Activated naive CD8-positive, alpha-beta T cell (primary cell): ENCODE measurements around the gene F7.

ENCODE experiments used
- H3K27ac Mint-ChIP-seq: one replicate; pipeline ENCODE4 v1.8.0; 2021; ENCODE audit warnings: mixed read lengths
- H3K27me3 Mint-ChIP-seq: one replicate; pipeline ENCODE4 v1.8.0; 2021; ENCODE audit warnings: mixed read lengths
- H3K36me3 Mint-ChIP-seq: one replicate; pipeline ENCODE4 v1.8.0; 2021; ENCODE audit warnings: mixed read lengths
- H3K4me1 Mint-ChIP-seq: one replicate; pipeline ENCODE4 v1.8.0; 2021; ENCODE audit warnings: low read depth, mixed read lengths
- H3K4me3 Mint-ChIP-seq: one replicate; pipeline ENCODE4 v1.8.0; 2021; ENCODE audit warnings: mild to moderate bottlenecking, mixed read lengths
- H3K9me3 Mint-ChIP-seq: one replicate; pipeline ENCODE4 v1.8.0; 2021; ENCODE audit warnings: low read depth, mixed read lengths

F7 gene

GRCh38 chr13:113088691-113089020 is 16.9 kb upstream of the F7 start:
- Mint-ChIP-seq H3K36me3 (no peaks in the 10 kb centered on the region), H3K27me3 (no peaks in the 10 kb centered on the region), H3K4me1 (no peaks in the 10 kb centered on the region), H3K9me3 (no peaks in the 10 kb centered on the region), H3K4me3 (no peak overlapping the region), H3K27ac (no peak overlapping the region)

GRCh38 chr13:113089693-113090414 is 15.7 kb upstream of the F7 start:
- Mint-ChIP-seq H3K36me3 (no peaks in the 10 kb centered on the region), H3K27me3 (no peaks in the 10 kb centered on the region), H3K9me3 (no peaks in the 10 kb centered on the region), H3K4me3 (no peak overlapping the region), H3K27ac (no peak overlapping the region), H3K4me1 (no peaks in the 10 kb centered on the region)

GRCh38 chr13:113090415-113090770 is 15.2 kb upstream of the F7 start:
- Mint-ChIP-seq H3K27ac (no peak overlapping the region), H3K9me3 (no peaks in the 10 kb centered on the region), H3K36me3 (no peaks in the 10 kb centered on the region), H3K4me3 (no peak overlapping the region), H3K27me3 (no peaks in the 10 kb centered on the region), H3K4me1 (no peaks in the 10 kb centered on the region)

GRCh38 chr13:113090806-113091205 is 14.8 kb upstream of the F7 start:
- Mint-ChIP-seq H3K27me3 (no peaks in the 10 kb centered on the region), H3K9me3 (no peaks in the 10 kb centered on the region), H3K4me1 (no peaks in the 10 kb centered on the region), H3K4me3 (no peak overlapping the region), H3K36me3 (no peaks in the 10 kb centered on the region), H3K27ac (no peak overlapping the region)

DNA sequence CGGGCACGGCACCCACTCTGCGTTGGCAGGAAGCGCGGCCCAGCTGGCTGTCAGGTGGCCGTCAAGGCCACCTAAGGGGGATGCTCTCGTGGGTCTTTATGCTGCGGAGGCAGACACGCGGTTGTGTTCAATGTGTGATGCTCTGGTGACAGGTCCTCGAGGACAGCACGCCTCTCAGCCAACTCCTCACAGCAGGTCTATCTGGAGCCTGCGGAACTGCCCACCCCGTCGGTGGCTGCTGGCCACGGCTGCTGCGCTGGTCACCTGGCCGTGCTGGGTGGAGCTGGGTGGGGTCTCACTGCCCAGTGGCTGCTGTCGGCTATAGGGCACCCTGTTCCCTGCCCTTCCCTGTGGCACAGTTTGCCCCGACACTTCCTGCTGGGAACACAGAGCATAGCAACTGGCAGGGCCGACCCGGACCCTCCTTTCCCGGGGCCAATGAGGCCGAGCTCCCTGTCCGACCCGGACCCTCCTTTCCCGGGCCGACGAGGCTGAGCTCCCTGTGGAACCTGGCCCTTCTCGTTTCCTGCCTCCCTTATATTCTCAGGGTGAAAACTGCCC is 14.3 kb upstream of the F7 start:
- Mint-ChIP-seq H3K9me3 (no peaks in the 10 kb centered on the region), H3K36me3 (no peaks in the 10 kb centered on the region), H3K4me1 (no peaks in the 10 kb centered on the region), H3K4me3 (no peak overlapping the region), H3K27ac (no peak overlapping the region), H3K27me3 (no peaks in the 10 kb centered on the region)

DNA sequence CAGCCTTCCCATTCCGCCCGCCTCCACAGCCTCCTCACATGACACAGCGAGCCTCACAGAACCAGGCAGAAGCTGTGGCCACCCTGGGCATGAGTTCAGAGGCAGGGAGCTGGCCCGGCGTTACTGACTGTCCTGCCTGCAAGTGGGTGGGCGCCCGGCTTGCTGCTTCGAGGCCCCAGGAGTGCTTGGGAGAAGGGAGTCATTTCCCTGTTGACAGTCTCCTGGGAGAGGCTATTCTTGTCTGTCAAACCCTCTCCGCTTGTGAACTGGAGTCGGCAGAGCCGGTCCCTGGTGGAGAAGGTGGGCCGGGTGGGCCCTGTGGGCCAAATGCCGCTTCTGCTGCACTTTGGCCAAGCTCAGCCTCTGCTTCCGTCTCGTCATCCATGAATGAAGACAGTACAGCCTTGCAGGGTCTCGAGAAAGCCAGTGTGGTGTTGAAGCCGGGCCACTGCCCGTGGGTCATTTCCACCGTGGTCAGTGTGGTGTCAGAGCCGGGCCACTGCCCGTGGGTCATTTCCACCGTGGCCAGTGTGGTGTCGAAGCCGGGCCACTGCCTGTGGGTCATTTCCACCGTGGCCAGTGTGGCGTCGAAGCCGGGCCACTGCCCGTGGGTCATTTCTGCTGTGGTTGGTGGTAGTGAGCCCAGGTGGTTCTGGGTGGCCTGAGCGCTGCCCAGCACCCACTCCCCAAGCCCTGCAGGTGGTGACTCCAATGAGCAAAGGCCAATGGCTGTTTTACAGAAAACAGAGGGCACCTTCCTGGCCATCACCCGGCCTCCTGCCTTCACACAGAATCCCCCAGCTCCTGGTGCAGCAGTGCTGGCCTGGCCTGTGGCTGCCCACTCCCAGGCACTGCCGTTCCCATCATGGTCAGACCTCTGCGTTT is 13.5 kb upstream of the F7 start:
- no peaks in the 10 kb centered on the region for H3K4me1 Mint-ChIP-seq
- no peaks in the 10 kb centered on the region for H3K36me3 Mint-ChIP-seq
- H3K27ac Mint-ChIP-seq = no peak overlapping the region
- no peak overlapping the region for H3K4me3 Mint-ChIP-seq
- no peaks in the 10 kb centered on the region for H3K9me3 Mint-ChIP-seq
- no peaks in the 10 kb centered on the region for H3K27me3 Mint-ChIP-seq

DNA sequence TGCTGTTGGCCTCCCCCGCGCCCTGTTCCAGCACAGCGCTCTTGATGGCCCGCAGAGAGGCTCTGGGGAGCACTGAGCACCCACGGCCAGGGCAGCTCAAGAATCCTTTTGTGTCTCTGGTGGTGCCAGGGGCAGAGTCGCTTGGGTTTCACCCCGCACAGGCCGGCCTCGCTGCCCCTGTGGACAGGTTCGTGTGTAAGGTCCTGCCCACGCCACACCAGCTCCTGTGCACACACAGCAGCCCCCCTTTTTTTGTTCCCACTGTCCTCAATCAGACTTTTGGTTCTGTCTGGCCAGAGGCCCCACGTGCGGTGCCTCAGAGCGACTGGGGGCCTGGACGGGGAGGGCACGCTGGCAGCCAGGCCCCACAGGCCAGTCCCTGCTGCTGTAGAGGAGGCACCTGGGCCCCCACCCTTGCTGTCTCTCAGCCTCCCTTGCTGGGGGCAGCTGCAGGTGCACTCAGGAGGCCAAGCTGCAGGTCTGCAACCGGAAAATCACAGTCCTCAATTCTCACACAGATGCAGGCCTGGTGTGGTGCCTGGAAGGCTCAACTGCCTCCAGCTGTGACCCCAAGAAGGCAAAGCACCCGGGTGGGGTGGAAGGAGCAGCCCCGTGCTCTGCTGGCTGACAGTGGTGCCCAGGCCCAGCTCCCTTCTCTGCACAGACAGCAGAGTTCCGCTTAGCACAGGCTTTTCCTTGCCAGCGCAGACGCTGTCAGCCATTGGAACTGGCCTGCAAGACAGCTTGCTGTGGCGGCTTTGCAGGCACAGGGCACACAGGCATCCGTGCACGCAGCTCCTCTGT is 12.6 kb upstream of the F7 start:
- Mint-ChIP-seq H3K27ac (no peak overlapping the region), H3K27me3 (no peaks in the 10 kb centered on the region), H3K36me3 (no peaks in the 10 kb centered on the region), H3K9me3 (no peaks in the 10 kb centered on the region), H3K4me3 (no peak overlapping the region), H3K4me1 (no peaks in the 10 kb centered on the region)

GRCh38 chr13:113093580-113094409 is 11.8 kb upstream of the F7 start:
- Mint-ChIP-seq H3K36me3 (no peaks in the 10 kb centered on the region), H3K4me1 (no peaks in the 10 kb centered on the region), H3K27me3 (no peaks in the 10 kb centered on the region), H3K9me3 (no peaks in the 10 kb centered on the region), H3K27ac (no peak overlapping the region), H3K4me3 (no peak overlapping the region)

DNA sequence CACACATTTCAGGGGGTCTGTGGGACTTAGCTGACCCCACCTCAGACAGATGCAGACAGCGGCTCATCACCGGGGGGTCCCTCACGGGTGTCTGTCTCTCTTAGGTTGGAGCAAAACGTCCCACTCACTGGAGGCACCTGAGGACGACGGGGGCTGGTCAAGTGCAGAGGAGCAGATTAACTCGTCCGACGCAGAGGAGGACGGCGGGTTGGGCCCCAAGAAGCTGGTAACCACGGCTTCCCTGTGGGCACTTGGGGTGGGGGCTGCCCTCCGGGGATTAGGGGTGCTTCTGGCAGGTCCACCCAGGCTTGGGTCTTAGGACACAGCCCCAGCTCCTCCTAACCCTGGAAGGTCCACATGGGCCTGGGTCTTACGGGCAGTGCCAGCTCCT is 11.2 kb upstream of the F7 start:
- no peaks in the 10 kb centered on the region for H3K4me1 Mint-ChIP-seq
- no peaks in the 10 kb centered on the region for H3K36me3 Mint-ChIP-seq
- H3K27ac Mint-ChIP-seq = no peak overlapping the region
- H3K4me3 Mint-ChIP-seq = no peak overlapping the region
- no peaks in the 10 kb centered on the region for H3K9me3 Mint-ChIP-seq
- no peaks in the 10 kb centered on the region for H3K27me3 Mint-ChIP-seq

DNA sequence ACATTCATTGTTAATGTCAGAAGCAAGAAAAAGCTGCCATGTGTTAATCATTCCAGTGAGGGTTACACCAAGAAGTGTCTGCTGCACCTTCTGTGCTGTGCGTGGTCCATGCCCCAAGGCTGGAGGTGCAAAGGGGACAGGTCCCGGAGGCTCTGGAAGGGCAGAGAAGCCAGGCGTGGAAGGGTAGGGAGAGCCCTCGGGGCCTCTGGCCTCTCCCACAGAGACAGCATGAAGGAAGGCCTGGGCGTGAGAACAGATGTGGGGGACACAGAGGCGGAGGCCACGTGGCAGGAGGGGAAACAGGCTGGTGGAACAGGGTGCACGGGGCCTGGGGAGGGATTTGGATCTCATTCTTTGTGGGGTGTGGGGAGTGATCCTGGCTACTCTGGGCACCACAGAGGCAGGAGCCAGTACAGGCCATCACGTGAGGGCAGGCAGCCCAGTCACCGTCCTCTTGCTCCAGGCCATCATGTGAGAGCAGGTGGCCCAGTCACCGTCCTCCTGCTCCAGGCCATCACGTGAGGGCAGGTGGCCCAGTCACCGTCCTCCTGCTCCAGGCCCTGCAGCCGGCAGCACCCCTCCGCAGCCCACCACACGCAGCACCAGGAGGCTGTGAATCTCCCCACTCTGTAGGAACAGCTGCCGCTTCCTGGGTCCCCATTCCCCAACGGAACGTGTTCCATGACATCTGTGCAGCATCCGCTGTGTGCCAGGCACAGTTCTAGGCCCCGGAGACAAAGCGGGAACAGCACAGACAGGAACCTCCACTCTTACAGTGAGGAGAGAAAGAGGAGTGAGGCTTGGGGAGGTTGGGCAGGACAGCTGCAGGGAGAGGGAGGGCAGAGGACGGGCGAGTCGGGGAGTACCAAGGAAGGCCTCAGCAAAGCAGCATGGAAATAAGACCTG is 10.2 kb upstream of the F7 start:
- no peaks in the 10 kb centered on the region for H3K27me3 Mint-ChIP-seq
- H3K27ac Mint-ChIP-seq = no peak overlapping the region
- no peaks in the 10 kb centered on the region for H3K36me3 Mint-ChIP-seq
- H3K9me3 Mint-ChIP-seq = no peaks in the 10 kb centered on the region
- no peaks in the 10 kb centered on the region for H3K4me1 Mint-ChIP-seq
- H3K4me3 Mint-ChIP-seq = no peak overlapping the region

DNA sequence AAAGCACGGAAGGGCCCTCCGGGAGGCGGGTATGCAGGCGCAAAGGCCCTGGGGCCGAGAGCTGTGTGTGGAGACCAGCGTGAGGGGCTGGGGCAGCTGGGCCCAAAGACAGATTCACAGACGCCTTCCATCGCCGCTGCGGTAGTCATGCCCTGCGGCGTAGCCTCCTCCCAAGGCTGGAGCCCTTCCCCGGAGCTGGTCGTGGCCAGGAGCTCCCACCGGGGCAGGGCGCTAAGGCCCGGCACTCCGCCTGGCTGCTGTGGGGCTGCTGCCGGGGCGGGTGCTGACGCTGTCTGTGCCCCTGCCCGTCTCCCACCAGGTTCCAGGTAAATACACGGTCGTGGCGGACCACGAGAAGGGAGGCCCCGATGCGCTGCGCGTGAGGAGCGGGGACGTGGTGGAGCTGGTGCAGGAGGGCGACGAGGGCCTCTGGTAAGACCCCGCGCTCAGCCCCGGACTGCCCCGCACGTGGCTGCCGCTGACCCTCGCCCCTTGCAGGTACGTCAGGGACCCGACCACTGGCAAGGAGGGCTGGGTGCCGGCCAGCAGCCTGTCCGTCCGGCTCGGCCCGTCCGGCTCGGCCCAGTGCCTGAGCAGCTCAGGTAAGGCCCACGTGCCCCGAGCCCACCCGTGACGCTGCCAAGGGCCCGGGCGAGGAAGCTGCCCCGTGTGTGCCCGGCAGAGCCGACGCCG is 9.4 kb upstream of the F7 start:
- Mint-ChIP-seq H3K27ac (no peak overlapping the region), H3K36me3 (no peaks in the 10 kb centered on the region), H3K4me3 (no peak overlapping the region), H3K9me3 (no peaks in the 10 kb centered on the region), H3K27me3 (no peaks in the 10 kb centered on the region), H3K4me1 (no peaks in the 10 kb centered on the region)

DNA sequence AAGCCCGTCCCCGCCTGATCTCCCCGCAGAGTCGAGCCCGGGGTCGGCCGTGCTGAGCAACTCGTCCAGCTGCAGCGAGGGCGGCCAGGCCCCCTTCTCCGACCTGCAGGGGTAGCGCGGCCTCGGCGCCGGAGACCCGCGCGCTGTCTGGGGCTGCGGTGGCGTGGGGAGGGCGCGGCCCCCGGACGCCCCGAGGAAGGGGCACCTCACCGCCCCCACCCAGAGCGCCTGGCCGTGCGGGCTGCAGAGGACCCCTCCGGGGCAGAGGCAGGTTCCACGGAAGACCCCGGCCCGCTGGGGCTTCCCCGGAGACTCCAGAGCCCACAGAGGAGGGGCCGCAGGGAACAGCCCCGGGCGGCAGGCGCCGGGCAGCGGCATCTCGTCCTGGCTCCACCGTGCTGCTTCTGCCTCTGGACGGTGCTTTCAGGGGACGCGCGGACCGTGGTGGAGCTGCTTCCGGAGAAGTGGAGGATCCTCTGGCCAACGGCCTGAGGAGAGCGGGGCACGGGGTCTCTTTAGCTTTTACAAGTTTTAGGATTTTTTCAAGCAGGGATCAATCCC is 8.8 kb upstream of the F7 start:
- Mint-ChIP-seq H3K4me1 (no peaks in the 10 kb centered on the region), H3K36me3 (no peaks in the 10 kb centered on the region), H3K9me3 (no peaks in the 10 kb centered on the region), H3K4me3 (no peak overlapping the region), H3K27me3 (no peaks in the 10 kb centered on the region), H3K27ac (no peak overlapping the region)

DNA sequence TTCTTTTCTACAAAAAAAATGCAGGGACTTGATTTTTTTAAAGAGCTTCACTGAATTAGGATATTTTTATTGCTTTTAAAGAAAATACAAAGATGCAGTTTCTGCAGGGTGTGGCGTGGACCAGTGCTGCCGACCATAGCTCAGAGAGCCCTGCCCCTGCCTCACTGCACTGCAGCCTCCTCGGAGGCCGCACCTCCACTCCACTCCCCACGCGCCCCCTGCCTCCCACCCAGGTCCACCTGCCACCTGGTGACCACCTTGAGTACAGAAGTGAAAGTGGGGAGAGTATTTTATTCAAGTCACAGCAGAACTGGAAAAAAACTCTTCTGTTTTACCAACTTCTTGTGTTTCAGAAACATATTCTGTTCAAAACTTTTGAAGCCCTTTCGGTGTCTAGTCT is 7.9 kb upstream of the F7 start:
- H3K36me3 Mint-ChIP-seq = no peaks in the 10 kb centered on the region

More for the DNA sequence above, 7.9 kb upstream of the F7 start:
- no peak overlapping the region for H3K4me3 Mint-ChIP-seq
- no peaks in the 10 kb centered on the region for H3K9me3 Mint-ChIP-seq
- H3K27ac Mint-ChIP-seq = no peak overlapping the region
- H3K4me1 Mint-ChIP-seq = no peaks in the 10 kb centered on the region
- no peaks in the 10 kb centered on the region for H3K27me3 Mint-ChIP-seq
